Activated CD4-positive, alpha-beta T cell treated with anti-CD3 and anti-CD28 coated beads for 4 hours (primary cell): ENCODE data around the gene LY9.

ENCODE experiments used
- DNase-seq, 2 donors: peaks; one replicate each; pipeline ENCODE4 v3.0.0-alpha.2; 2020

Gene LY9

DNA sequence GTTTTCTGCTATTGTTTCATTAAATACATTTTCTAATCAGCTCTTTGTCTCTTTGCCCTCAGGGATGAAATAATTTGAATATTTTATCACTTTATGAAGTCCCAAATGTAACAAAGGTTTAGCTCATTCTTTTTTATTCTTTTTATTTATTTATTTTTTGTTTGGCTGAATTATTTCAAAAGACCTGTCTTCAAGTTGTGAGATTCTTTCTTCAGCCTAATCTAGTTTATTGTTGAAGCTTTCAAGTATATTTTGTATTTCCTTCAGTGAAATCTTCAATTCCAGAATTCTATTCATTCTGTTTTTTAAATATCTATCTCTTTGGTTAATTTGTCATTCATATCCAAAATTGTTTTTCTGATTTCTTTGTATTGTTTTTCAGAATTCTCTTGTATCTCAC, 10.8 kb downstream of the LY9 start:
- DNase-seq: no peak

DNA sequence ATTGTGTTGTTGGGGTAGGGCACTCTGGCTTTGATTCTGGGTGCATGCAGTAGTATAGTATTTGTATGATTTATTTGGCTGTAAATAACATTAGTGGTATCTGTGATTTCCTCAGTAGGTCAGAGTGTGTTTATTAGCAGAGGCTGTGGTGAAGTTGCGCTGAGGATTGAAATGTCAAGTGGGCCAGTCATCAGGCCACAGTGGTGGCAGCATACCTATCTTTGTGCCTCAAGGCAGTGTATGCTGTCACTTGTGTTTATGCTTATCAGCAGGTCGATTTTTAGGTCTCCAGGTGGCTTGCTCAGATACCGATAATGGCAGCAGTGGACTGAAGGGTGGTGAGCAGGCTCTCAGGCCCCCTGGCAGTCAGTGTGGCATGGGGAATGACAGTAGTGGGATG, 11.3 kb downstream of the LY9 start:
- no peak for DNase-seq

- no peak for DNase-seq
Observed at GRCh38 chr1:160807738-160808137, 11.8 kb downstream of the LY9 start.

- no peak for DNase-seq
Observed at GRCh38 chr1:160808289-160808688, 12.3 kb downstream of the LY9 start.

DNA sequence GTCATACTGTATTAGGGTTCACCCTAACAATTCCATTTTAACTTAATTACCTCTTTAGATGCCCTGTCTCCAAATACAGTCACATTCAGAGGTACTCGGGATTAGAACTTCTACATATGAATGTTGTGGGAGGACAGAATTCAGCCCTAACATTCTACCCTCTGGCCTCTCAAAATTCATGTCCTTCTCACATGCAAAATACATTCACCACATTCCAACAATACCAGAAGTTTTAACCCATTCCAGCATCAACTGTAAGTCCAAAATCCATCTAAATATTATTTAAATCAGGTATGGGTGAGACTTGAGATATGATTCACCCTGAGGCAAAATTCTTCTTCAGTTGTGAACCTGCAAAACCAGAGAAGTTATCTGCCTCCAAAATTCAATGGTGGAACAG, 14.5 kb downstream of the LY9 start:
- no peak for DNase-seq

GRCh38 chr1:160811147-160811546, 15.2 kb downstream of the LY9 start:
- DNase-seq: no peak

GRCh38 chr1:160813215-160813614, 17.2 kb downstream of the LY9 start:
- DNase-seq: no peak

DNA sequence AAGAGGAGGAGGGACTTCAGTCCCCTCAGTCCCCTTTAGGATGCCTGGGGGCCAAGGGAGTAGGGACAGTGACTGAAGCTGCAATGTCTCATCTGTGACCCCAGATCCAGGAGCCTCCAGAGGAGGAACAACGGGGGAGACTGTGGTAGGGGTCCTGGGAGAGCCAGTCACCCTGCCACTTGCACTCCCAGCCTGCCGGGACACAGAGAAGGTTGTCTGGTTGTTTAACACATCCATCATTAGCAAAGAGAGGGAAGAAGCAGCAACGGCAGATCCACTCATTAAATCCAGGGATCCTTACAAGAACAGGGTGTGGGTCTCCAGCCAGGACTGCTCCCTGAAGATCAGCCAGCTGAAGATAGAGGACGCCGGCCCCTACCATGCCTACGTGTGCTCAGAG, 18.3 kb downstream of the LY9 start:
- no peak for DNase-seq

DNA sequence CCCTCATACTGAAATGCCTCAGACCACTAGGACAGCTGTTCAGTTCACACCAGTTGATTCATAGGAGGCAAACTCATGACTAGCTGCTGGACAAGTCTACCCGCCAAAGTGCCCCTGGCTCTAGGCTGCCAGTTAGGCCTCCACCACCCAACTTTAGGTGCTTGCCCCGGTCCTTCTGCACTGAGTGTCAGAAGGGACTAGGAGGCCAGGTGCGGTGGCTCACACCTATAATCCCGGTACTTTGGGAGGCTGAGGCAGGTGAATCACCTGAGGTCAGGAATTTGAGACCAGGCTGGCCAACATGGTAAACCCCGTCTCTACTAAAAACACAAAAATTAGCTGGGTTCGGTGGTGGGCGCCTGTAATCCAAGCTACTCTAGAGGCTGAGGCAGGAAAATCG, 18.9 kb downstream of the LY9 start:
- no peak for DNase-seq

GRCh38 chr1:160818207-160818937, 22.4 kb downstream of the LY9 start:
- DNase-seq: no peak

- DNase-seq: no peak
Observed at GRCh38 chr1:160819186-160819585, 23.2 kb downstream of the LY9 start.

GRCh38 chr1:160821627-160822026, 25.7 kb downstream of the LY9 start:
- DNase-seq: no peak

- no peak for DNase-seq
Observed at GRCh38 chr1:160823296-160823695, 27.3 kb downstream of the LY9 start.

GRCh38 chr1:160826546-160826945, 30.6 kb downstream of the LY9 start:
- no peak for DNase-seq

GRCh38 chr1:160827418-160827817, 31.4 kb downstream of the LY9 start:
- DNase-seq: no peak

GRCh38 chr1:160829766-160830165, 33.8 kb downstream of the LY9 start:
- DNase-seq: no peak

DNA sequence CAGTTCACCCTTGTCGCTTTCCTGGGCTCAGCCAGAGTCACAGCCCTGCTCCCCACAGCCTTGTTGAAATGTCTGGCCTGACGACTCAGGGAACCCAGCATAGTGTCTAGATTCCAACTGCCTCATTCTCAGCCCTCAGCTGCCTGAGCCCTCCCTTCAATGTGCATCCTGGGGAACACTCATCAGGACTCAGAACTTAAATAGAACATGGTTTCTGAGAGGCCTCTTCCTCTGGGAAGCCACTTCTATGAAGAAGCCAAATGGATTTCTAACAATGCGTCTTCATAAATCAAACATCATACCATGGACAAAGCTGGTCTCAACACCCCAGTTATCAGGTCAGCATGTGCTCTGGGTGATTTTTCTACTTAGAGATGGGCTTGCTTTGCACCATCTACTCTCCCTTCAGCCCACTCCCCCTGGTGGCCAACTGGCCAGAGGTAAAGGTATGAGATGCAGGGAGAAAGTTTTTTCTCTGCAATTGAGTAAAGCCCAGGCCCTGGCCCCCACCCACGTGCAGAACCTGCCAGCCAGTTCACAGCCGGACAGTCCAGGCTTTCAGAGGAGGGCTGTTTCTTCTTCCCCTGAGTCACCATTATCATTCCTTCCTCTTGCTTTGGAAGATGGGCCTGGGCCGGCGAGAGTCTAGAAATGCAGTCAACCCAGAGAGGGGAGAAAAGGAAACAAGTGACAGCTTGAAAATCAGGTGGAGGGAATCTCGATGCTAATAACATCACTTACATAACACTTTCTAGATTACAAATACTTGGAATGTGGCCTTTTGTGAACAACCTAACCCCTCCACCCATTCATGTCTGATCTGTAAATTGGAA, 34.6 kb downstream of the LY9 start:
- peak; percentile 77 to 83 for DNase-seq

DNA sequence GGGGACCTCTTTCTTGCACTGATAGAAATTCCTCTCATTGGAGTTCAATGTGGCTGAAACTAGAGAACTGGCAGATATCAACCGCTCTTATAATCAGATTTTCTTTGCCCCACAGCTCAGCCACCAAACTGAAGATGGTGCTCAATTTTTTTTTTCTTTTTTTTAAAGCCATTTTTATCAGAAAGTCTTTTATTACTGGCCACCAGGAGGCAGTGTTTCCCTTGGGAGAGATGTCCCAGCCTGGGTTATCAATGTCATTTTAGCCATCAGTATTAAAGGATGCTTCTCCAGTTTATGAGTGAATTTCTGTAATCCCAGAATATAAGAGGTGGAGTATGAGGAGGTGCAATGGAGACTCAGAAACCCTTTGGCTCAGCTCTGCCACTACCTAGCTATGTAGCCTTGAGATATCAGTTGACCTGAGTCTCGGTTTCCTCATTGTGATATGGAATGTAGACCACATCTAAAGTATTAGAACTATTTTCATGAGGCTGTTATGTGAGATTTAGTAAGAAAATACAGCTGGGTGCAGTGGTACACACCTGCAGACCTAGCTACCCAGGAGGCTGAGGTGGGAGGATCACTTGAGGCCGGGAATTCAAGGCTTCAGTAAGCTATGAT, 39.1 kb downstream of the LY9 start:
- peak; percentile 56 to 65 for DNase-seq

GRCh38 chr1:160835751-160836150, 39.8 kb downstream of the LY9 start:
- DNase-seq: no peak

DNA sequence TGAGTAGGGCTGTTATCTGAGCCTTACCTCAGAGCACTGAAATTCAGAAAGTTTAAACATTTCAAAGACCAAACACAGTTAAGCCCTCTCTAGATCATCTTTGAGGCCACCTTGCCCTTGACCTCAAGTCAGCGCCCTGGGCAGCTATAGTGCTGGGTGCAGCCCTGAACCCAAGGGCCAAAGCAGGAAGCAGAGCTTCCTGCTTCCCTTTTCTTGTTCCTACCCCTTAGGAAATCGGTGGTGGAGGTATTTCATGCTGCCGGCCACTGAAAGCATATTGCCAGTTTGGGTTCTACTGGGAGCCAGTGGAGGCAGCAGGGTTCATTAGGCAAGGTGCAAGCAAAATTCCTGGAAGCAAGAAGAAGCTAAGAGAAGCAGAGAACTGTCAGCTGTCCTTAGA, 40.6 kb downstream of the LY9 start:
- no peak for DNase-seq

GRCh38 chr1:160836981-160837557, 41.1 kb downstream of the LY9 start:
- no peak for DNase-seq

DNA sequence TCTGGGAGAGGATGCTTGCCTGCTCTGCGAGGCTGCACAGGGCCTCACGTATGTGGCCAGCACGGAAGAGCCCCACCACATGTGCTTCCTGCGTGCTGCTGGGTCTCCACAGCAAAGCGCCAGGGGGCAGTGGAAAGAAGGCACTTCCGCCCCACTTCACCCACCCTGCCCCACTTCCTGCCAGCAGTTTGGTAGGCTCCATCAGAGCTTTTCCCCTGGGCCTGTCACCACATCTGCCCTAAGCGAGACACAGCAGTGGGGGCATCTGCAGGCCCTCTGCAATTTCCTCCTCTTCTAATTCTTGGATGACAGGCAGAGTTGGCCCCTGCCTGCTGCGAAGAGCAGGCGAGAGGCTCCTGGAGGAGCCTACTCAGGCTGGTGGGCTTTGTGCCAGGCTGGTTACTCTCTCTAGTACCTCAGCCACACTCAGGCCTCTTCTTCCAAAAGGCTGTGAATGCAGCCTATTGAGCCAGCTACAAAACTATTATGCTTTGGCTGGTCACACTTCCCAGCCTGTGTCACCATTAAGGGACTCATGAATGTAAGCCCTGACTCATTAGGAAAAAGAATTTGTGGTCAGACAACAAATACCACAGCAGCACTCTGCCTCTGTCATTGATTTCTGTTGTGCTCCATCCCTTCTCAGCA, 41.7 kb downstream of the LY9 start:
- peak; percentile 63 to 79 for DNase-seq

GRCh38 chr1:160838888-160839287, 42.9 kb downstream of the LY9 start:
- DNase-seq: no peak
